Dedifferentiated amniotic fluid mesenchymal stem cell (primary cell): ENCODE results near the gene BRIP1.
"Not testable (repeated sequence)": the region's sequence is repeated elsewhere in the genome, so short reads cannot be mapped to it uniquely, and the experiment has no call there.

Experiments used
- DNase-seq: peaks from one replicate; pipeline ENCODE4 v3.0.0-alpha.2; 2016; ENCODE audit errors: extremely low spot score

The BRIP1 gene

DNA sequence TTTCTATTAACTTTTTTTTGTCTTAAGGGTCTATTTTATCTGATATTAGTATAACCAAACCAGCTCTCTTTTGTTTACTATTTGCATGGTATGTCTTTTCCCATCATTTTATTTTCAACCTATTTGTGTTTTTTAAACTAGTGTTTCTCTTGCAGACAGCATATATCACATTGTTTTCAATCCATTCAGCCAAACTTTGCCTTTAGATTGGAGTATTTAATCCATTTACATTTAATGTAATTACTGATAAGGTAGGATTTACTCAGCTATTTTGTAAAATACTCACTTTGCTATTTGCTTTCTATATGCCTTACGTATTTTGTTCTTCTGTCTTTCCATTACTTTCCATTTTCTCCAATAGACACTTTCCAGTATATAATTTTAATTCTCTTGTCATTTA lies 164.3 kb downstream of the BRIP1 start:
- DNase-seq = no peak

- no peak for DNase-seq
These were observed 165.1 kb downstream of the BRIP1 start for GRCh38 chr17:61698244-61698643.

DNA sequence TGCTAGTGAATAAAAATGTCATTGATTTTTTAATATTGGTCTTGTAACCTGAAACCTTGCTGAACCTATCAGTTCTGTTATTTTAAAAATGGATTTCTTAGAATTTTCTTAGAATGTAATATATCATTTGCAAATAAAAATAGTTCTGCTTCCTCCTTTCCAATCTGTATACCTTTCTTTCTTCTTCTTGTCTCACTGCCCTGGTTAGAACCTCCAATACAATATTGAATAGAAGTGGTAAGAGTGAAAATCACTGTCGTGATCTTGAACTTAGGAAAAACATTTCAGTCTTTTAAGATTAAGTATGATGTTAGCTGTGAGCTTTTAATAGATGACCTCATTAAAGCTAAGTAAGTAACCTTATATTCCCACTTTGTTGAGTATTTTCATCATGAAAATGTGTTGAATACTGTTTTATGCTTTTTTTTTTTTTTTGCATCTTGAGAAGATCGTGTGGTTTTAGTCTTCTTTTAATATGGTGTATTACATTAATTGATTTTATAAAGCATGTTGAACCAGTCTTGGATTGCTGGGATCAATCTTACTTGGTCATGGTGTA lies 167.5 kb downstream of the BRIP1 start:
- DNase-seq = no peak

DNA sequence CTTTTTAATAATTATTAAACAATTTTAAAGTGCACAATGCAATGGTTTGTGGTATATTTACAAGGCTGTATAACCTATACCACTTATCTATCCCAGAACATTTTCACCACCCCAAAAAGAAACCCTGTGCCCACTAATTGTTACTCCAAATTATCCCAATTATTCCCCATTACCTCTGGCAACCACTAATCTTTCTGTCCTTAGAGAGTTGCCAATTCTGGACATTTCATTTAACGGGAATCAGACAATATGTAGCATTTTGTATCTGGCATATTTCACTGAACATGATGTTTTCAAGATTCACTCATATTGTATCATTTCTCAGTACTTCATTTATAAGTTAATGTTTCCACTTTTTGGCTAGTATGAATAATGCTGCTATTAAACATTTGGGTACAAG lies 169.2 kb downstream of the BRIP1 start:
- DNase-seq = no peak

DNA sequence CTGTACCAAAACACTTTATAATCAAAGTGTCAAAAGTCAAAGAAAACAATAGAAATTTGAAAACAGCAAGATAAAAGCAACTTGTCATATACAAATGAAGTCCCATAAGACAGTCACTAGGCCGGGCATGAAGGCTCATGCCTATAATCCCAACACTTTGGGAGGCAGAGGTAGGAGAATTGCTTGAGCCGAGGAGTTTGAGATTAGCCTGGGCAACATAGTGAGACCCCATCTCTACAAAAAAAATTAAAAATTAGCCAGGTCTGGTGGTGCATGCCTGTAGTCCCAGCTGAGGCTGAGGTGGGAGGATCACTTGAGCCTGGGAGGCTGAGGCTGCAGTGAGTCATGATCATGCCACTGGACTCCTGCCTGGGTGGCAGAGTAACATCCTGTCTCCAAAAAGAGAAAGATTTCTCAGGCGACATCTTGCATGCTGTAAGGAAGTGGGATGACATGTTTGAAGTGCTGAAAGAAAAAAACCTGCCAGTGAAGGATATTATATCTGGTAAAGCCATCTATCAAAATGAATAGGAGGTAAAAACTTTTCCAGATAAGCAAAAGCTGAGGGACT lies 173.6 kb downstream of the BRIP1 start:
- no peak for DNase-seq

GRCh38 chr17:61687769-61688168 lies 175.6 kb downstream of the BRIP1 start:
- no peak for DNase-seq

GRCh38 chr17:61686113-61686512 lies 177.2 kb downstream of the BRIP1 start:
- DNase-seq = no peak

DNA sequence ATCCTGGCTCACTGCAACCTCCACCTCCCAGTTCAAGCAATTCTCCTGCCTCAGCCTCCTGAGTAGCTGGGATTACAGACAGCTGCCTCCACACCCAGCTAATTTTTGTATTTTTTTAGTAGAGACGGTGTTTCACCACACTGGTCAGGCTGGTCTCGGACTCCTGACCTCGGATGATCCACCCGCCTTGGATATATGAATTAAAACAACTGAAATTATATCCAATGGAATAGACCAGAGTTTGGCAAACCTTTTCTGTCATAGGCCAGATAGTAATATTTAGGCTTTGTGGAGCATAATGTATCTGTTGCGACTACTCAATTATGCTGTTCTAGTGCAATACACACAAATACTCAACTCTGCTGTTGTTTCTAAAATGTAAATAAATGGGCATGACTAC lies 178.5 kb downstream of the BRIP1 start:
- DNase-seq = no peak

DNA sequence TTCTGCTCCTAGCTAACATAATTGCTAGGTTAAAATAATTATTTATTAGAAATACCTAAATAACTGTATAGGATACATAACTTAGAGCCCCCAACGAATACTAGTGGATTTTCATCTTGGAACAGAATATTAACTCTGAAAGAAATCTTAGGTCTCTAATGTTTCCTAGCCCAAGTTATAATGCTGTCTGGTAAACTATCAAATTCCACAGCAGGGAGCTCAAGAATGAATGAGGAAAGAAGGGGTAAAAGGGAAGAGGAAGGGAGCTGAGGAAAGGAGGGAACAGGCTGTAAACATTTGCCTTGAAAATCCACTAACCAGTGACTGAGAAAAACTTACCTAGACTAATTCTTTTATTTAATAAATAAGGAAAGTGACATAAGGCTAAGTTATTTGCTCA lies 179.2 kb downstream of the BRIP1 start:
- DNase-seq = no peak

- no peak for DNase-seq
These were observed 179.9 kb downstream of the BRIP1 start for GRCh38 chr17:61683466-61683865.

GRCh38 chr17:61680921-61681320 lies 182.4 kb downstream of the BRIP1 start:
- no peak for DNase-seq

DNA sequence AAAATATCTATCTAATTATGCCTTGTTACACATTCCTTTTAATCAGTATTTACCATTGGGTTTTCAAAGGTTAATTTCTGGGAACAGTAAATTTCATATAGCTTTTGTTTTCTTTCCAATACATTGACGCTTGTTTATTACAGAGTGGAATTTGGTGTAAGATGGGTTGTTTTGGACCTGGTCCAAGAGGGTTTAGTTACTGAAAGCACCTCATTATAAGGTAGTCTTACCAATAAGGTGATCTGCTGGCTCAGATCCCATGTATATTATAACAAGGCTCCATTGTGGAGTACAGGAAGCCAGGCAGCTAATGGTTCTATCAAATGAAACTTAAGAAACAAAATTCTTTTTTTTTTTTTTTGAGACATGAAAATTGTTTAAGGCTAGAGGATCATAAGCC lies 185.0 kb downstream of the BRIP1 start:
- DNase-seq = no peak

DNA sequence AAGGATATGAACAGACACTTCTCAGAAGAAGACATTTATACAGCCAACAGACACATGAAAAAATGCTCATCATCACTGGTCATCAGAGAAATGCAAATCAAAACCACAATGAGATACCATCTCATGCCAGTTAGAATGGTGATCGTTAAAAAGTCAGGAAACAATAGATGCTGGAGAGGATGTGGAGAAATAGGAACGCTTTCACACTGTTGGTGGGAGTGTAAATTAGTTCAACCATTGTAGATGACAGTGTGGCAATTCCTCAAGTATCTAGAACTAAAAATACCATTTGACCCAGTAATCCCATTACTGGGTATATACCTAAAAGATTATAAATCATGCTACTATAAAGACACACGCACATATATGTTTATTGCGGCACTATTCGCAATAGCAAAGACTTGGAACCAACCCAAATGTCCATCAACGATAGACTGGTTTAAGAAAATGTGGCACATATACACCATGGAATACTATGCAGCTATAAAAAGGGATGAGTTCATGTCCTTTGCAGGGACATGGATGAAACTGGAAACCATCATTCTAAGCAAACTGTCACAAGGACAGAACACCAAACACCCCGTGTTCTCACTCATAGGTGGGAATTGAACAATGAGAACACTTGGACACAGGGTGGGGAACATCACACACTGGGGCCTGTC lies 186.0 kb downstream of the BRIP1 start:
- DNase-seq = not testable (repeated sequence)

- DNase-seq = not testable (repeated sequence)
These were observed 186.8 kb downstream of the BRIP1 start for GRCh38 chr17:61676522-61676921.

DNA sequence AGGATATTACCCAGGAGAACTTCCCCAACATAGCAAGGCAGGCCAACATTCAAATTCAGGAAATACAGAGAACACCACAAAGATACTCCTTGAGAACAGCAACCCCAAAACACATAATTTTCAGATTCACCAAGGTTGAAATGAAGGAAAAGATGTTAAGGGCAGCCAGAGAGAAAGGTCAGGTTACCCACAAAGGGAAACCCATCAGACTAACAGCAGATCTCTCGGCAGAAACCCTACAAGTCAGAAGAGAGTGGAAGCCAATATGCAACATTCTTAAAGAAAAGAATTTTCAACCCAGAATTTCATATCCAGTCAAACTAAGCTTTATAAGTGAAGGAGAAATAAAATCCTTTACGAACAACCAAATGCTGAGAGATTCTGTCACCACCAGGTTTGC lies 188.7 kb downstream of the BRIP1 start:
- DNase-seq = not testable (repeated sequence)

GRCh38 chr17:61673019-61673897 lies 190.1 kb downstream of the BRIP1 start:
- DNase-seq = not testable (repeated sequence)

GRCh38 chr17:61672140-61672539 lies 191.2 kb downstream of the BRIP1 start:
- DNase-seq = no peak

DNA sequence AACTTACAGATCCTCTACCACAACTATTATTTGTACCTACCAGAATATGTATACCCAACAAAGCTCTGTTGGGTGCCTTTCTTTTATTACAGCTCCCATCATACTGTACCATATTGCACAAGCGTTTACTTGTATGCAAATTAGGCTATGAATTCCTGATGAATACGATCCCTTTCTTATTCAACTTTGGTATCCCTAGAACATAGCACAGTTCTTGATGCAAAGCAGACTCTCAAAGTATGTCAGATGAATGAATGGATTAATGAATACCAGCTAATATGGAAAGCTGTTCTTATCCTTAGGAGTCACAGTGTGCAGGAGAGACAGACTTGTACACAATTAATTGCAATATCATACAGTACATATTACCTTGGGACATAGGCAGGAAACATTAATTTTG lies 192.6 kb downstream of the BRIP1 start:
- no peak for DNase-seq

DNA sequence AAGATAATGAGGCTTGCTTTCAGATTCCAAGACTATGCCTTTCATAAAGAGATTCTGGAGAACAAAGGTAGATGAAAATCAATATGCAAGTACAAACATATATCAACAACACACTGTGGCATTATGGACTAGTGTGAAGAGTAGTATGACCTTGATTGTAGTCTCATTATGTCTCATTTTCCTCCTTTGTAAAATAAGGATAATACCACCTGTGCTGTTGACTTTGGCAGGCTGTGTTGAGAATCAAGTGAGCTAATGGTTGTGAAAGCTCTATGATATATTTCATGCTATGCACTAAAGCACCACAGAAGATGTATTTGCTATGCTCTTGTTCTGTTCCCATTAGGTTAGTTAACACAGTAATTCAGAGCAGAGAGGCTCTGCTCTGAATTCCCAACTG lies 193.8 kb downstream of the BRIP1 start:
- no peak for DNase-seq

DNA sequence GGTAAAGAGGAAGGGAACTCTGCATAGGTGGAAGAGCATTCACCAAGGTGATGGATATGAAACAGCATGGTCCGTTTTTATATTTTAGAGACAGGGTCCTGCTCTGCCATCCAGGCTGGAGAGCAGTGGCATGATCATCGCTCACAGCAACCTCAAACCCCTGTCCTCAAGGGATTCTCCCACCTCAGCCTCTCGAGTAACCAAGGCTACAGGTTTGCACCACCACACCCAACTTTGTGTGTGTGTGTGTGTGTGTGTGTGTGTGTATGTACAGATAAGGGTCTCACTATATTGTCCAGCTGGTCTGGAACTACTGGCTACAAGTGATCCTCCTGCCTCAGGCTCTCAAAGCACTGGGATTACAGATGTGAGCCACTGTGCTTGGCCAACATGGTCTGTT lies 194.8 kb downstream of the BRIP1 start:
- DNase-seq = no peak

GRCh38 chr17:61666406-61667088 lies 196.8 kb downstream of the BRIP1 start:
- not testable (repeated sequence) for DNase-seq

DNA sequence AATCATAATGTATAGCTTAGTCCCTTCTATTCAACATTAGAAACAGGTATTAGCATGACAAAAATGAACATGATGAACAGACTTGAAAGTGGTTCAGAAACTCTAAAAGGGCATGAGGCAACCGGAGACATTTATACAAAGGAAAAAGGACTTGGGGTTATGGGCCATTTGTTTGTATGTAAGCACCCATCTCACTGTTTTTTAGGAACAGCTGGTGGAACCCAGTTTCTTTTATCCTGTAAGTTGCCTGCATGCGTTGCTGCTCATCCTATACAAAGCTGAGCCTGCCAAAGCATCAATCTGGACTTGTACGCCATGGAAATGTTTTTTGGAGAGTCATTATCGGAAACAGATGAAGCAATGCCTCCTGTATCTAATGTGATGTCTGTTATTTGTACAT lies 200.0 kb downstream of the BRIP1 start:
- DNase-seq = no peak
